Right atrium auricular region (tissue), 2 donors: ENCODE data around the gene ANKRD22. TPM values are rescaled to one million over a fixed set of nuclear protein-coding genes. Genes with fewer than 3 reads are reported as not detected.

Experiments used
- DNase-seq: peaks from one replicate; pipeline ENCODE4 v3.0.0-alpha.2; 2019; ENCODE audit warnings: low spot score
- H3K27ac ChIP-seq, 2 donors: fragments of 200-600 bp; sonication (generic); 1 replicate in 1 of 2; 2 replicates in 1 of 2; pipeline ENCODE4 v1.5.1; 2016 to 2019
- H3K27me3 ChIP-seq, 2 donors: fragments of 200-600 bp; sonication (generic); one replicate each; pipeline versions ENCODE4 v1.5.1 to v1.6.0; 2017 to 2019
- H3K36me3 ChIP-seq: fragments of 200-600 bp; sonication (generic); one replicate; pipeline ENCODE4 v1.5.1; 2016
- H3K4me1 ChIP-seq, 2 donors: fragments of 200-600 bp; sonication (generic); one replicate each; pipeline versions ENCODE4 v1.5.1 to v1.6.0; 2017 to 2019
- H3K4me3 ChIP-seq, 2 donors: fragments of 200-600 bp; sonication (generic); 1 replicate in 1 of 2; 2 replicates in 1 of 2; pipeline ENCODE4 v1.5.1; 2017 to 2019; ENCODE audit warnings: mild to moderate bottlenecking in 1 of 2, moderate library complexity in 1 of 2
- H3K9me3 ChIP-seq, 2 donors: fragments of 200-600 bp; sonication (generic); one replicate each; pipeline ENCODE4 v1.5.1; 2019
- total RNA-seq, 2 donors: library from RNA; depleted of rRNA; stranded (reverse); fragments of >200 nt; gene quantifications; one replicate each; pipeline ENCODE4 v1.1.0, GENCODE V29; 2016
- TF ChIP-seq, protein P1 (sequence below), 2 donors: fragments of 200-600 bp; sonication (generic); IDR thresholded peaks; one replicate each; pipeline ENCODE4 v1.5.1; 2019; ENCODE audit warnings: antibody characterized with exemption in 2 of 2

ANKRD22 gene
- total RNA-seq, 2 donors from 2014 or later = not detected

DNA sequence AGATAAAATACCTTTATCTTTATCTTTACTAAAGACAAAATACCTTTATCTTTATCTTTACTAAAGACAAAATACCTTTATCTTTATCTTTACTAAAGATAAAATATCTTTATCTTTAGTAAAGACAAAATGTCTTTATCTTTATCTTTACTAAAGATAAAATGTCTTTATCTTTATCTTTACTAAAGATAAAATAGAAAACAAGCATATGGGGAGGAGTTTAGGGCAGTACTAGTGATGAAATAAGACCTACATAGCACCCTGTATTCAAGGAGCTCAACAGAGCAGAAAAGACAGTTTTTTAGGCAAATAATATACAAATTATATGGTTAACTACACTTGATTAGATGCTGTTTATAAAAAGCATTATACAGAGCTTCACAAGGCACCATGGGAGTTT lies 19.3 kb downstream of the ANKRD22 start:
- H3K4me1 ChIP-seq = no peaks in the 10 kb centered on the region
- TF ChIP-seq, protein P1, sequence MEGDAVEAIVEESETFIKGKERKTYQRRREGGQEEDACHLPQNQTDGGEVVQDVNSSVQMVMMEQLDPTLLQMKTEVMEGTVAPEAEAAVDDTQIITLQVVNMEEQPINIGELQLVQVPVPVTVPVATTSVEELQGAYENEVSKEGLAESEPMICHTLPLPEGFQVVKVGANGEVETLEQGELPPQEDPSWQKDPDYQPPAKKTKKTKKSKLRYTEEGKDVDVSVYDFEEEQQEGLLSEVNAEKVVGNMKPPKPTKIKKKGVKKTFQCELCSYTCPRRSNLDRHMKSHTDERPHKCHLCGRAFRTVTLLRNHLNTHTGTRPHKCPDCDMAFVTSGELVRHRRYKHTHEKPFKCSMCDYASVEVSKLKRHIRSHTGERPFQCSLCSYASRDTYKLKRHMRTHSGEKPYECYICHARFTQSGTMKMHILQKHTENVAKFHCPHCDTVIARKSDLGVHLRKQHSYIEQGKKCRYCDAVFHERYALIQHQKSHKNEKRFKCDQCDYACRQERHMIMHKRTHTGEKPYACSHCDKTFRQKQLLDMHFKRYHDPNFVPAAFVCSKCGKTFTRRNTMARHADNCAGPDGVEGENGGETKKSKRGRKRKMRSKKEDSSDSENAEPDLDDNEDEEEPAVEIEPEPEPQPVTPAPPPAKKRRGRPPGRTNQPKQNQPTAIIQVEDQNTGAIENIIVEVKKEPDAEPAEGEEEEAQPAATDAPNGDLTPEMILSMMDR (IDR thresholded peaks at IDR 0.05) = no peak
- no peaks in the 10 kb centered on the region for H3K27me3 ChIP-seq
- no peak overlapping the region for H3K4me3 ChIP-seq
- H3K36me3 ChIP-seq = no peaks in the 10 kb centered on the region
- no peaks in the 10 kb centered on the region for H3K9me3 ChIP-seq
- DNase-seq = no peak
- H3K27ac ChIP-seq = no peak overlapping the region

DNA sequence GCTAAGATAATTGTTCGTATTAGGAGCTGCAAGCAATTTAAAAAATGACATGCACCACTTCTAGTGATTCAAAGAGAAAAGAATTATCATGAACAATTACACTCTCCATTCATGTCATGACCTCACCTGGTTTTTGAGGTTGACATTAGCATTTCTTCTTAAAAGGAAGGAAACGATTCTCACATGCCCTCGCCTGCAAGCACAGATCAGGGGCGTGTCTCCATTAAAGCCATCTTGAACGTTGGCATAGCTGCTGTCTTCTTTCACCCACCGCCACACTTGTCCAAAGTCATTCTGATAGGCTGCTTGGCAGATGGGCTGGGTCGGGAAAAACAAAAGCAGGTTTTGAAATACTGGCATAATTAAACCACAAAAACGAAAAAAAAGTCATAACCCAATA lies 19.9 kb downstream of the ANKRD22 start:
- no peak overlapping the region for H3K27ac ChIP-seq
- no peak overlapping the region for H3K4me3 ChIP-seq
- TF ChIP-seq, protein P1 (IDR thresholded peaks at IDR 0.05) = no peak
- H3K27me3 ChIP-seq = no peaks in the 10 kb centered on the region
- H3K4me1 ChIP-seq = no peaks in the 10 kb centered on the region
- DNase-seq = no peak
- H3K36me3 ChIP-seq = no peaks in the 10 kb centered on the region
- H3K9me3 ChIP-seq = no peaks in the 10 kb centered on the region

DNA sequence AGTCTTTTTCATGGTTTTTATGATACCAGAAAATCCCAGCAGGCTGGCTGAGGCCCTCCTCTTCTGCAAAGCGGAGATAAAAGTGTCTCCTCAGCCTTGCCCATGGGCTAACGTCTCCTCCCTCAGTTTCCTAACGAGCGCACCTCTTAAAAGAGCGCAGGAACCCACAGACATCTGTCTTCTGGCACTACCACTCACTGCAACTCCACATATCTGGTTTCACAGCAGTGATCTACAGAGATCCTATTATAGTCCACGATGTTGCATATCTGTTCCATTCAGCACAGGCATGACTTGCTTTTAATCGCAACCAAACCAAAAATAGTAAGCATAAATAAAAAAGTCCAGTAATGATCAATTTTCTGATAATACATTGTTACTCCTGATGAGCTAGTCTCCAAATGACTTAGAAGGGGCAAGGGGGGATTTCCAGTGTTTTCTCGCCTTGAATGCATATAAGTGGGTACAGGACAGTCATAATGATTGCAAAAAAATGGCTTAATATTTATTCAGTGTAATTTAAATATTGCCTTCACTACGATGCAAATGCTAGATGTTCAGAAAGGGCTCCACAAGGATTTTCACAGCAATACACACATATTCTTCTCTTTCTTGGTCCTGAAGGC lies 20.9 kb downstream of the ANKRD22 start:
- Histone ChIP-seq H3K36me3 (no peaks in the 10 kb centered on the region), H3K27me3 (no peaks in the 10 kb centered on the region), H3K4me1 (no peaks in the 10 kb centered on the region), H3K27ac (no peak overlapping the region), H3K4me3 (no peak overlapping the region), H3K9me3 (no peaks in the 10 kb centered on the region)
- TF ChIP-seq, protein P1 (IDR thresholded peaks at IDR 0.05) = no peak
- DNase-seq = no peak

DNA sequence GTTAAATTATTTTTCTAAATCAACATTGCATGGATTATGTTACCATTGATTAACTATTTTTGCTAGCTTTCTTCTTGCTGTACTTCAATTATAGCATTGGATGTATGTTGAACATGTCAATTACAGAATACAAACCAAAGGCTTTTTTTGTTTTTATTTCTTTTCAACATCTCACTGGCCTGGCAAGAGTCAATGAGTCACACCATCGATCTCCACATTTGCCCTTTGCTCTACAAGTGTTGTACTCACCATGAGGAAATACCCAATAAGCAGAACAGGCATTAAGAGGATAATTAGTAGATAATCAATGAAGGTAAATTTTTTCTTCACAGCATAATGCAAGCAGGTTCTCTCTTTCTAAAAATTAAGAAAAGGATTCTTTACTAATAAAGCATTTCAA lies 23.3 kb downstream of the ANKRD22 start:
- no peak for DNase-seq
- Histone ChIP-seq H3K27me3 (no peaks in the 10 kb centered on the region), H3K27ac (no peak overlapping the region), H3K4me3 (no peak overlapping the region), H3K4me1 (no peaks in the 10 kb centered on the region), H3K9me3 (no peaks in the 10 kb centered on the region), H3K36me3 (no peaks in the 10 kb centered on the region)
- TF ChIP-seq, protein P1 (IDR thresholded peaks at IDR 0.05) = no peak

DNA sequence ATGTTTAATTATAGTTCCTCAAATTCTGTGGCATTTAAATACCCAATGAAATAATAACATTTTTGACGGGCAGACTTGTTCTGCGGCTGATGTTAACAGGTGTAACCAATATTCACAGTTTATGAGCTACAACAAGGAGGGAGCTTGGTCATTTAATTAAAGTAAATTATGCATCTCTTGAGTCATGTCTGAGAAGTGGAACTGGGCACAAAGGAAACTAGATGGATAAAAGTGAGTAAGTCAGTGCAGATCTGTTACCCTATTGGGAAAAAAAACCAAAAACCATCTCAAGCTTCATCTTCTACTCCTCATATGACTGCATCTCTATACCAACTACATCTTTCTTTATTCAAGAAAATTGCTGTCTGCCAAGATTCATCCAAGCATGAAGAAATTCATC lies 24.0 kb downstream of the ANKRD22 start:
- H3K4me3 ChIP-seq = no peak overlapping the region
- TF ChIP-seq, protein P1 (IDR thresholded peaks at IDR 0.05) = no peak
- no peak for DNase-seq
- no peaks in the 10 kb centered on the region for H3K4me1 ChIP-seq
- no peak overlapping the region for H3K27ac ChIP-seq
- H3K27me3 ChIP-seq = no peaks in the 10 kb centered on the region
- H3K9me3 ChIP-seq = no peaks in the 10 kb centered on the region
- H3K36me3 ChIP-seq = no peaks in the 10 kb centered on the region

DNA sequence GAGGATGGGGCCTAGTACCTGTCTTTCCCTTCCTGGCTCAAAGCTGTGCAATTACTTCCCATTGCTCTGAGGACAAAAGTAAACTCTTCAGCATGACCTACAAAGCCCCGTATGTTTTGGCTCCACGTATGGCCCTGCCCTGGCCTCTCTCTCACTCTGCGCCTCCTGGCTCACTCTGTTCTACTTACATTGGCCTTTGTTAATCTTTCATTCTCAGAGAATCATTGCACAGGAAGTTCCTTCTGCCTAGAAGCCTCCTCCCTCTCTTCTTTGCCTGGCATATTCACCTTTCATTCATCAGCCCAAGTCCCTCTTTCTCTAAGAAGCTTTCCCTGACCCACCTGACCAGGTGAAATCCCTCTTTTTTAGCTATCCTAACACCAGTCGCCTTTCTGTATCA lies 25.3 kb downstream of the ANKRD22 start:
- Histone ChIP-seq H3K9me3 (no peaks in the 10 kb centered on the region), H3K36me3 (no peaks in the 10 kb centered on the region), H3K4me1 (no peaks in the 10 kb centered on the region), H3K27me3 (no peaks in the 10 kb centered on the region), H3K4me3 (no peak overlapping the region), H3K27ac (no peak overlapping the region)
- DNase-seq = no peak
- TF ChIP-seq, protein P1 (IDR thresholded peaks at IDR 0.05) = no peak
